Measurements from ENCODE around the gene KCNH2. TPM values are rescaled to one million over a fixed set of nuclear protein-coding genes. Genes with fewer than 3 reads are reported as not detected.

The KCNH2 gene
- total RNA-seq, 2 donors from 2014 or later: 27.3 to 37.3 TPM

GRCh38 chr7:150966002-150966401 is 12.1 kb downstream of the KCNH2 start:
- intact Hi-C loops (cut with DNase I): no loop called here
- no peak for DNase-seq (ENCODE audit: low spot score)

GRCh38 chr7:150965273-150965830 is 12.8 kb downstream of the KCNH2 start:
- intact Hi-C loops (cut with DNase I): no loop called here
- no peak for DNase-seq (ENCODE audit: low spot score)

- intact Hi-C loops (cut with DNase I): no loop called here
- DNase-seq (ENCODE audit: low spot score): no peak
Observed at GRCh38 chr7:150964593-150965111, 13.5 kb downstream of the KCNH2 start.

- DNase-seq (ENCODE audit: low spot score): no peak
- intact Hi-C loops (cut with DNase I): no loop called here
Observed at GRCh38 chr7:150963707-150964559, 14.2 kb downstream of the KCNH2 start.

- intact Hi-C loops (cut with DNase I): no loop called here
- DNase-seq (ENCODE audit: low spot score): no peak
Observed at GRCh38 chr7:150962553-150963399, 15.3 kb downstream of the KCNH2 start.

- DNase-seq (ENCODE audit: low spot score): no peak
- intact Hi-C loops (cut with DNase I): no loop called here
Observed at GRCh38 chr7:150962290-150962552, 15.9 kb downstream of the KCNH2 start.

GRCh38 chr7:150961510-150962289 is 16.4 kb downstream of the KCNH2 start:
- intact Hi-C loops (cut with DNase I): no loop called here
- DNase-seq (ENCODE audit: low spot score): no peak

- DNase-seq (ENCODE audit: low spot score): no peak
- intact Hi-C loops (cut with DNase I): loop anchor here in 1 of 2 donors (5.0 kb wide), 1 partner anchor 63 kb away; no protein-coding TSS in a partner anchor
Observed at GRCh38 chr7:150959739-150960734, 18.1 kb downstream of the KCNH2 start.

- no peak for DNase-seq (ENCODE audit: low spot score)
- intact Hi-C loops (cut with DNase I): loop anchor here in 1 of 2 donors (5.0 kb wide), 1 partner anchor 62 kb away; no protein-coding TSS in a partner anchor
Observed at GRCh38 chr7:150959081-150959480, 19.0 kb downstream of the KCNH2 start.

GRCh38 chr7:150958597-150958996 is 19.5 kb downstream of the KCNH2 start:
- intact Hi-C loops (cut with DNase I): loop anchor here in 1 of 2 donors (5.0 kb wide), 1 partner anchor 61 kb away; no protein-coding TSS in a partner anchor
- no peak for DNase-seq (ENCODE audit: low spot score)

GRCh38 chr7:150958062-150958552 is 20.0 kb downstream of the KCNH2 start:
- intact Hi-C loops (cut with DNase I): loop anchor here in 1 of 2 donors (5.0 kb wide), 1 partner anchor 61 kb away; no protein-coding TSS in a partner anchor
- DNase-seq (ENCODE audit: low spot score): no peak

- no peak for DNase-seq (ENCODE audit: low spot score)
- intact Hi-C loops (cut with DNase I): loop anchor here in 1 of 2 donors (5.0 kb wide), 1 partner anchor 60 kb away; no protein-coding TSS in a partner anchor
Observed at GRCh38 chr7:150957133-150958020, 20.7 kb downstream of the KCNH2 start.

GRCh38 chr7:150956395-150957132 is 21.6 kb downstream of the KCNH2 start:
- DNase-seq (ENCODE audit: low spot score): no peak
- intact Hi-C loops (cut with DNase I): loop anchor here in 1 of 2 donors (5.0 kb wide), 1 partner anchor 59 kb away; no protein-coding TSS in a partner anchor

GRCh38 chr7:150955519-150956394 is 22.4 kb downstream of the KCNH2 start:
- no peak for DNase-seq (ENCODE audit: low spot score)
- intact Hi-C loops (cut with DNase I): loop anchor here in 1 of 2 donors (5.0 kb wide), 1 partner anchor 58 kb away; no protein-coding TSS in a partner anchor

All from posterior vena cava (tissue), 2 donors.